A673 (cell line): Measurements from ENCODE around the gene ASTN1. TPM values are rescaled to one million over a fixed set of nuclear protein-coding genes. Genes with fewer than 3 reads are reported as not detected.

ENCODE experiments used
- BruUV-seq: library from RNA; stranded (reverse); fragments of 400-500 nt; replicated peaks from 2 replicates; lab custom pipeline; 2021; lab: Mats Ljungman, UMichigan
- CTCF ChIA-PET: fragments of 300-600 bp; sonication (Branson Sonifier 250); formaldehyde crosslinking; loops from one replicate; lab custom pipeline; 2022; ENCODE audit warnings: antibody characterized with exemption; lab: Charles Lee
- POLR2A ChIA-PET: fragments of 300-600 bp; sonication (Branson Sonifier 250); formaldehyde crosslinking; loops from one replicate; lab custom pipeline; 2022; ENCODE audit warnings: antibody characterized with exemption; ENCODE audit not compliant: low non-redundant PET; lab: Charles Lee
- DNase-seq: peaks from one replicate; pipeline ENCODE4 v3.0.0-alpha.2; 2015; ENCODE audit warnings: low spot score
- H3K27ac ChIP-seq: fragments of 200-600 bp; sonication (generic); 2 replicates; pipeline ENCODE4 v1.5.1; 2016; ENCODE audit warnings: mixed run types, low read depth, mild to moderate bottlenecking, mixed read lengths, antibody characterized with exemption, low read length; ENCODE audit not compliant: poor library complexity, severe bottlenecking
- H3K27me3 ChIP-seq: fragments of 200-600 bp; sonication (generic); replicated peaks from 2 replicates; pipeline ENCODE4 v1.6.1; 2017; ENCODE audit warnings: mixed run types, low read depth, mild to moderate bottlenecking, mixed read lengths, antibody characterized with exemption, low read length; ENCODE audit not compliant: insufficient read depth, poor library complexity
- H3K36me3 ChIP-seq: fragments of 200-600 bp; sonication (generic); 2 replicates; pipeline ENCODE4 v1.6.1; 2016; ENCODE audit warnings: mixed run types, mild to moderate bottlenecking, mixed read lengths, antibody characterized with exemption, low read length; ENCODE audit not compliant: insufficient read depth, poor library complexity, severe bottlenecking
- H3K4me1 ChIP-seq: fragments of 200-600 bp; sonication (generic); 2 replicates; pipeline ENCODE4 v1.6.1; 2017; ENCODE audit warnings: mixed run types, mild to moderate bottlenecking, mixed read lengths, antibody characterized with exemption, low read length; ENCODE audit not compliant: insufficient read depth, poor library complexity, severe bottlenecking
- H3K4me3 ChIP-seq: fragments of 200-600 bp; sonication (generic); 2 replicates; pipeline ENCODE4 v1.5.1; 2016; ENCODE audit warnings: low read depth, mixed run types, mild to moderate bottlenecking, mixed read lengths, low read length; ENCODE audit not compliant: poor library complexity, severe bottlenecking
- H3K9me3 ChIP-seq: fragments of 200-600 bp; sonication (generic); 2 replicates; pipeline ENCODE4 v1.6.1; 2016; ENCODE audit warnings: mixed run types, low read depth, mild to moderate bottlenecking, mixed read lengths, antibody characterized with exemption, low read length; ENCODE audit not compliant: poor library complexity, severe bottlenecking
- EZH2 ChIP-seq: fragments of 200-600 bp; sonication (generic); IDR thresholded peaks from 2 replicates; pipeline ENCODE4 v1.6.1; 2017; ENCODE audit warnings: borderline replicate concordance, low read depth, mild to moderate bottlenecking, mixed read lengths, antibody characterized with exemption, low read length; ENCODE audit not compliant: poor library complexity, severe bottlenecking
- intact Hi-C: fragments of 100-400 bp; cut with micrococcal nuclease; formaldehyde crosslinking; loops from one replicate; pipeline ENCODE4 v1.10.0; 2022; ENCODE audit not compliant: unreplicated experiment
- total RNA-seq: library from RNA; stranded (reverse); gene quantifications from 2 replicates; pipeline ENCODE4 v1.2.3, GENCODE V29; 2021
- TF ChIP-seq, protein P1 (sequence below): fragments of 300-800, 200-600 bp; sonication (generic); conservative IDR thresholded peaks from 2 replicates; pipeline ENCODE4 v1.5.1; 2017; ENCODE audit warnings: low read depth, mild to moderate bottlenecking, antibody characterized with exemption, low read length, moderate library complexity, mixed read lengths

ASTN1 gene
- total RNA-seq, 1 experiment from 2014 or later, result 0.41 TPM

DNA sequence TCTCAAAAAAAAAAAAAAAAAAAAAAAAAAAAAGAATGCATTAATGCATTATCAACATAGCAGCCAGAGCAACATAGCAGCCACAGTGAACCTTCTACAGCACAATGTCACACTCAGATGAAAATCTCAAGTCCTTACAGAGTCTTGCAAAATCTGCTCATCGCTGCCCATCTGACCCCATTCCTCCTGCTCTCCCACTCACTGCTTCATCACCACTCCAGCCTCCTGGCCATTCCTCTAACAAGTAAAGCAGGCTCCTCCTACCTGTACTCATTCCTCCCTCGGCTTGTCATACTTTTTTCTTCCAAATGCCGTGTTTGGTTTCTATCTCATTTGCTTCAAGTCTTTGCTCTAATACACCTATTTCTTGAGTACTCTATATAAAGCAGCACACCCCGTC is 35.8 kb upstream of the ASTN1 start:
- H3K4me1 ChIP-seq, result no peaks in the 10 kb centered on the region
- no peak overlapping the region for H3K27ac ChIP-seq
- no peak overlapping the region for H3K4me3 ChIP-seq
- no peak for TF ChIP-seq EZH2
- TF ChIP-seq, protein P1, sequence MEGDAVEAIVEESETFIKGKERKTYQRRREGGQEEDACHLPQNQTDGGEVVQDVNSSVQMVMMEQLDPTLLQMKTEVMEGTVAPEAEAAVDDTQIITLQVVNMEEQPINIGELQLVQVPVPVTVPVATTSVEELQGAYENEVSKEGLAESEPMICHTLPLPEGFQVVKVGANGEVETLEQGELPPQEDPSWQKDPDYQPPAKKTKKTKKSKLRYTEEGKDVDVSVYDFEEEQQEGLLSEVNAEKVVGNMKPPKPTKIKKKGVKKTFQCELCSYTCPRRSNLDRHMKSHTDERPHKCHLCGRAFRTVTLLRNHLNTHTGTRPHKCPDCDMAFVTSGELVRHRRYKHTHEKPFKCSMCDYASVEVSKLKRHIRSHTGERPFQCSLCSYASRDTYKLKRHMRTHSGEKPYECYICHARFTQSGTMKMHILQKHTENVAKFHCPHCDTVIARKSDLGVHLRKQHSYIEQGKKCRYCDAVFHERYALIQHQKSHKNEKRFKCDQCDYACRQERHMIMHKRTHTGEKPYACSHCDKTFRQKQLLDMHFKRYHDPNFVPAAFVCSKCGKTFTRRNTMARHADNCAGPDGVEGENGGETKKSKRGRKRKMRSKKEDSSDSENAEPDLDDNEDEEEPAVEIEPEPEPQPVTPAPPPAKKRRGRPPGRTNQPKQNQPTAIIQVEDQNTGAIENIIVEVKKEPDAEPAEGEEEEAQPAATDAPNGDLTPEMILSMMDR, result no peak
- POLR2A ChIA-PET, result no interaction called here
- no TSS peak for BruUV-seq
- CTCF ChIA-PET, result no interaction called here
- no peaks in the 10 kb centered on the region for H3K27me3 ChIP-seq
- H3K9me3 ChIP-seq, result no peaks in the 10 kb centered on the region
- no peak for DNase-seq
- intact Hi-C loops, result no loop called here
- H3K36me3 ChIP-seq, result no peaks in the 10 kb centered on the region

DNA sequence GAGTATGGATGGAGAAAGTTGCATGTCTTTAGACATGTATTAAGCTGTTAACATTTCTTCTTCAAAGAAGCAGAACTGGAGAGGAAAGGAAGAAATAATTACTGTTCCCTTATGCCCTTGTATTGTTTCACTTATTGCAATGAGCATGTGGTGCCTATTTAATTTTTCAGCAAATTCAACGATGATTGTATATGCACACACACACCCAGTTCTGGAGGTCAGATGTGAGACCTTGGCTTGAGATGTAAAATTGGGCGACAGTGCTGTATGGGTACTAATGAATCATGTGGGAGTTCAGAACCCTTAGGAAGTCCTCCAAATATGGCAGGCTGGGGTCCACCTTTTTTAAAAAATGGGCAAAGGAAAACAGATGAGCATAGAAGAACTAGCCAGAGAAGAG is 33.7 kb upstream of the ASTN1 start:
- DNase-seq, result no peak
- no peaks in the 10 kb centered on the region for H3K4me1 ChIP-seq
- intact Hi-C loops, result no loop called here
- H3K27me3 ChIP-seq, result no peaks in the 10 kb centered on the region
- CTCF ChIA-PET, result interaction anchor here (0.5 kb wide), 1 partner anchor 298 kb away, joined by 4 read pairs; no protein-coding TSS in a partner anchor
- no peaks in the 10 kb centered on the region for H3K9me3 ChIP-seq
- POLR2A ChIA-PET, result no interaction called here
- TF ChIP-seq, protein P1, result no peak
- TF ChIP-seq EZH2, result no peak
- H3K4me3 ChIP-seq, result no peak overlapping the region
- no peaks in the 10 kb centered on the region for H3K36me3 ChIP-seq
- no TSS peak for BruUV-seq
- no peak overlapping the region for H3K27ac ChIP-seq

DNA sequence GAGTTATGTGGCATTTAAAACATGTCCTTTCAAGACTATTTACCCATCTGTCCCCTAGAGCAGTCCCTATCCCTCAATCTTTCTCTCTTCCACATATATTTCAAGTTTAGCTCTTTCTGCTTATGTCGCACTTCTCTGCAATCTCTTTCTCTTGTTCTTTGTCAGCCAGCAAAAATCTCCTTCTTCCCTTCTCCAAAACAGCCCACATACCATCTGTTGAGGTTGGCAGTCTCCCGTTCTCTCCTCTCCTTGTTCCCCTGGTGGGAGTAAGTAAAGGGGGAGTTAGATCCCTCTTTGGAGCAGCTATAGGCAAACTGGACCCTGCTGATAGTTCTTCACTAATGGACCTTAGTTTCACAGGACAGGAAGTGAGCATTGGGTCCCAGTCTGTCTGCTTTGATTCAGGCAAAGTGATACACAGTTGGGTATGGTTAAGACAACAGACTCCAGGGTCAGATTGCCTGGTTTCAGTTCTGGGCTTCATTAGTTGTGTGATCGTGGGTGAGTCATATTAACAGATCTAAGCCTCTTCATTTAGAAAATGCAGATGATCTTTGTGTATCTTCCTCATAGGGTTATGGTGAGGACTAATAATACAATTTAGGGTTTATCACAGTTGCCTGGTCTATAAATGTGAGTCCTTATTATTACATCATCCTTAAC is 25.9 kb upstream of the ASTN1 start:
- Histone ChIP-seq H3K4me1 (no peaks in the 10 kb centered on the region), H3K4me3 (no peak overlapping the region), H3K9me3 (peaks cover 3% of the 10 kb centered on the region), H3K36me3 (no peaks in the 10 kb centered on the region), H3K27me3 (no peaks in the 10 kb centered on the region), H3K27ac (no peak overlapping the region)
- intact Hi-C loops, result no loop called here
- no TSS peak for BruUV-seq
- ChIA-PET CTCF (no interaction called here), POLR2A (no interaction called here)
- no peak for TF ChIP-seq EZH2
- DNase-seq, result no peak

DNA sequence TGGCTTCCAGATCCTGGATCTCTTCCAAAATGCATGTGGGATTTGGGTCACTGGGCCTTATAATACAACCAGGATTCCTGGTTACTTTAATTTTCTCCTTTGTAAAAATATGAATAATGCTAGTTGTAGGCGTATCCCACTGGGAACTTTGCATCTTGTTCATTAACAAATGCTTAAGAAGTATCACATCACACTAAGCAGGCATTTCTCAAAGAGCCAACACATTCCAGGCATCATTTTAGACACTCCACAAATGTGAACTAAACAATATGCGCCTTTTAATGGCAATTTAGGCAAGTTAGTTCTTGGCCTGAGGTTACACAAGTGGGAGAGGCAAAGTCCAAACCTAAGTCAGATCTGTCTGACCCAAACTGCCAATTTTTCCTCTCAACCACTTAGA is 22.1 kb upstream of the ASTN1 start:
- no peak for TF ChIP-seq EZH2
- TF ChIP-seq, protein P1, result no peak
- ChIA-PET CTCF (no interaction called here), POLR2A (no interaction called here)
- DNase-seq, result no peak
- intact Hi-C loops, result no loop called here
- Histone ChIP-seq H3K4me3 (no peak overlapping the region), H3K27ac (no peak overlapping the region), H3K36me3 (no peaks in the 10 kb centered on the region), H3K4me1 (peaks cover 5% of the 10 kb centered on the region), H3K9me3 (peaks cover 4% of the 10 kb centered on the region), H3K27me3 (no peaks in the 10 kb centered on the region)
- no TSS peak for BruUV-seq
